ENCODE measurements around the gene COL5A1. TPM values are rescaled to one million over a fixed set of nuclear protein-coding genes. Genes with fewer than 3 reads are reported as not detected.
A peak's percentile ranks its signal among the peaks of the same experiment; 100 is the strongest.

COL5A1 gene
- total and polyA plus RNA-seq, 4 donors: 12.2 to 169 (median 65.4) TPM

DNA sequence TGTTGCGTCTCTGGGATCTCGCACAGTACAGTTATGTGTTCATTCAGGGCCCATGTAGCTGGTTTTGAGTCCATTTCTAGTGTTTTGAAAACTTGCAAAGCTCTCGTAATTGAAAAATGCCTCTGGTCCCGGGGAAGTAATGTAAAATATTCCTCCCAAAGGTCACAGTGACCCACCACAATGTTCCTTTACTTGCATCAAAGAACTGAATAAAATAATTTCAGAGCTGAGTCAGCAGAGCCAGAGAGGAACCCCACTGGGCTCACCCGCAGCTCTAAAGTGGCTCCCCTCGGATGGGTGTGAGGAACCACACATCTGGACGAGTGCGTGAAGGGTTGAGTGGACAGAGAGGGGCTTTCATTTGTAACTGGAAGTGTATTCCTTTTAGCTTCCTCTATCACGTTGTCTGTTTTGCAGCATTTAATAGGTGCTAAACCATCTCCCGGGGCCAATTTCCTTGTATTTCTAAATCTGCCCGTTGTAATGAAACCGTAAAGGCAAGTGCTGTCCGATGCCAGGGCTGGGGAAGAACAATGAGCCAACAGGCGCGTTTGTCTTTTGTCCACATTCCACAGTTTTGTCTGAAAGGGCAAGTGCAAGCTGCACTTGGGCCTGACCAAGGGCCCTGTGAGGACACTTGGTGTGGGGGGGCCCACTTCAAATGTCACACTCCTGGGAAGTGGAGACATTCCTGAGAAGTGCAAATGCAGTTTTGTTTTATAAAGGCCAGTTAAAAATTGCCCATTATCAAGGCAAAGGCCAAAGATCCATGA is 29.9 kb downstream of the COL5A1 start:
- no peak overlapping the region for H3K9ac ChIP-seq (ENCODE audit: insufficient read depth in 1 of 2, low read length in 2 of 2)
- peaks cover 0 to 5% (median 1%) of the 10 kb centered on the region in 4 donors for H3K36me3 ChIP-seq (ENCODE audit: control insufficient read depth in 4 of 4, insufficient read depth in 4 of 4, low read length in 4 of 4)
- H3K4me1 ChIP-seq (ENCODE audit: control insufficient read depth in 5 of 5, insufficient read depth in 5 of 5, low read length in 5 of 5): peaks cover 0 to 10% (median 7%) of the 10 kb centered on the region in 5 donors
- no peak overlapping the region for H3K27ac ChIP-seq (ENCODE audit: low read depth in 1 of 2, low read length in 1 of 2)
- TF ChIP-seq, protein P1, sequence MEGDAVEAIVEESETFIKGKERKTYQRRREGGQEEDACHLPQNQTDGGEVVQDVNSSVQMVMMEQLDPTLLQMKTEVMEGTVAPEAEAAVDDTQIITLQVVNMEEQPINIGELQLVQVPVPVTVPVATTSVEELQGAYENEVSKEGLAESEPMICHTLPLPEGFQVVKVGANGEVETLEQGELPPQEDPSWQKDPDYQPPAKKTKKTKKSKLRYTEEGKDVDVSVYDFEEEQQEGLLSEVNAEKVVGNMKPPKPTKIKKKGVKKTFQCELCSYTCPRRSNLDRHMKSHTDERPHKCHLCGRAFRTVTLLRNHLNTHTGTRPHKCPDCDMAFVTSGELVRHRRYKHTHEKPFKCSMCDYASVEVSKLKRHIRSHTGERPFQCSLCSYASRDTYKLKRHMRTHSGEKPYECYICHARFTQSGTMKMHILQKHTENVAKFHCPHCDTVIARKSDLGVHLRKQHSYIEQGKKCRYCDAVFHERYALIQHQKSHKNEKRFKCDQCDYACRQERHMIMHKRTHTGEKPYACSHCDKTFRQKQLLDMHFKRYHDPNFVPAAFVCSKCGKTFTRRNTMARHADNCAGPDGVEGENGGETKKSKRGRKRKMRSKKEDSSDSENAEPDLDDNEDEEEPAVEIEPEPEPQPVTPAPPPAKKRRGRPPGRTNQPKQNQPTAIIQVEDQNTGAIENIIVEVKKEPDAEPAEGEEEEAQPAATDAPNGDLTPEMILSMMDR (IDR thresholded peaks at IDR 0.05; ENCODE audit: control extremely low read depth, extremely low read depth): no peak
- peaks cover 0 to 13% (median 3%) of the 10 kb centered on the region in 4 donors for H3K9me3 ChIP-seq (ENCODE audit: control insufficient read depth in 4 of 4, insufficient read depth in 3 of 4, low read length in 3 of 4)
- WGBS, 2 donors: 71 to 86% methylated on average over 15 of the region's 15 CpGs
- no peak overlapping the region for H3K4me3 ChIP-seq
- no peak for DNase-seq
- ATAC-seq (ENCODE audit: insufficient read depth, low FRiP score): no peak
- H3K27me3 ChIP-seq (ENCODE audit: control insufficient read depth in 3 of 3, insufficient read depth in 3 of 3, low read length in 2 of 3): no peaks in the 10 kb centered on the region

DNA sequence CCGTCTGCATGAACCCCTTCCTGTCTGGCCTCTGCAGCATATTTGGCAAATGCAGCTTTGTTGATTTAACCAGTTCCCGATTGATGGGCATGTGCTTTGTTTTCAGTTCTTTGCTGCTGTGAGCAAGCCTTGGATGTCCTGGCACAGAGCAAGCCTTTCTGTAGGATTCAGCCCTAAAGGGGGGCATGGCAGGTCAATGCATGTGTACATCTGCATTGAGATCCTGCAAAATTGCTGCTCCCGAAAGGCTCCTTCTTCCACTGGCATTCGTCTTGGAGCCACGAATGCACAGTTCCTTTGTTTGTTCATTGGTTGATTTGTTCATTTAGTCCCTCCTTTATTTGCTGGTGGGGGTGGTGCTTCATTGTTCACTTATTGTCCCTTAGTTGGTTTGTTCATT is 34.8 kb downstream of the COL5A1 start:
- H3K27ac ChIP-seq (ENCODE audit: low read depth in 1 of 2, low read length in 1 of 2): no peak overlapping the region
- no peak overlapping the region for H3K9ac ChIP-seq (ENCODE audit: insufficient read depth in 1 of 2, low read length in 2 of 2)
- 56 to 64% methylated on average over 5 of the region's 5 CpGs for WGBS, 2 donors
- no peaks in the 10 kb centered on the region for H3K36me3 ChIP-seq (ENCODE audit: control insufficient read depth in 4 of 4, insufficient read depth in 4 of 4, low read length in 4 of 4)
- DNase-seq (peak in 1 of 3 donors; percentile 13), ATAC-seq (ENCODE audit: insufficient read depth, low FRiP score) (no peak)
- no peaks in the 10 kb centered on the region for H3K27me3 ChIP-seq (ENCODE audit: control insufficient read depth in 3 of 3, insufficient read depth in 3 of 3, low read length in 2 of 3)
- peaks cover 0 to 21% (median 0%) of the 10 kb centered on the region in 5 donors for H3K4me1 ChIP-seq (ENCODE audit: control insufficient read depth in 5 of 5, insufficient read depth in 5 of 5, low read length in 5 of 5)
- no peak overlapping the region for H3K4me3 ChIP-seq
- TF ChIP-seq, protein P1 (IDR thresholded peaks at IDR 0.05; ENCODE audit: control extremely low read depth, extremely low read depth): no peak
- H3K9me3 ChIP-seq (ENCODE audit: control insufficient read depth in 4 of 4, insufficient read depth in 3 of 4, low read length in 3 of 4): peaks cover 0 to 13% (median 3%) of the 10 kb centered on the region in 4 donors

DNA sequence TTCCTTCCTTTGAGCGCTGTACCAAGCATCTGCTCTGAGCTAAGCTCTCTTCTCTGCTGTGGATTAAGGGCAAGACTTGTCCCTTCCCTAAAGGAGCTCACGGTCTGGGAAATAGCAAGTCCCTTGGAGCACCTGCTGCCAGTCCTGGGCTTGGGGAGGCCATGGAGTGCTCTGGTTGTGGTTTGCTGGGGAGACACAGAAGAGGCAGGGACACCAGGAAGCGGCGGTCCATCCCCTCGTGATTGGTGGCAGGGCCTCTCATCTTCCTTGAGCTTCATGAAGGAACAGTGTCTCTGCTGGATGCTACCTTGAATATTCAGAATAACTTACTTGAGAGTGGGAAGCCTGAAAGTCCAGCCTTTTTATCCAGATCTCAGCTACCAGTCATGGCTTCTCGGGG is 35.3 kb downstream of the COL5A1 start:
- 85 to 91% methylated on average over 6 of the region's 6 CpGs for WGBS, 2 donors
- H3K27me3 ChIP-seq (ENCODE audit: control insufficient read depth in 3 of 3, insufficient read depth in 3 of 3, low read length in 2 of 3): no peaks in the 10 kb centered on the region
- H3K36me3 ChIP-seq (ENCODE audit: control insufficient read depth in 4 of 4, insufficient read depth in 4 of 4, low read length in 4 of 4): no peaks in the 10 kb centered on the region
- H3K9ac ChIP-seq (ENCODE audit: insufficient read depth in 1 of 2, low read length in 2 of 2): no peak overlapping the region
- H3K27ac ChIP-seq (ENCODE audit: low read depth in 1 of 2, low read length in 1 of 2): no peak overlapping the region
- peaks cover 0 to 24% (median 0%) of the 10 kb centered on the region in 5 donors for H3K4me1 ChIP-seq (ENCODE audit: control insufficient read depth in 5 of 5, insufficient read depth in 5 of 5, low read length in 5 of 5)
- ATAC-seq (ENCODE audit: insufficient read depth, low FRiP score) (no peak), DNase-seq (no peak)
- no peak overlapping the region for H3K4me3 ChIP-seq
- peaks cover 0 to 13% (median 3%) of the 10 kb centered on the region in 4 donors for H3K9me3 ChIP-seq (ENCODE audit: control insufficient read depth in 4 of 4, insufficient read depth in 3 of 4, low read length in 3 of 4)
- TF ChIP-seq, protein P1 (IDR thresholded peaks at IDR 0.05; ENCODE audit: control extremely low read depth, extremely low read depth): no peak

All from lung (tissue), 12 donors.